ENCODE results near the gene MFSD6.
"Not testable (repeated sequence)": the region's sequence is repeated elsewhere in the genome, so short reads cannot be mapped to it uniquely, and the experiment has no call there.

MFSD6 gene

GRCh38 chr2:190406805-190407204 is 1.4 kb upstream of the MFSD6 start:
- no peak for DNase-seq

- DNase-seq, result no peak
These were observed 901 bp upstream of the MFSD6 start for GRCh38 chr2:190407246-190407661.

- no peak for DNase-seq
These were observed 550 bp downstream of the MFSD6 start for GRCh38 chr2:190408538-190409271.

- DNase-seq, result no peak
These were observed 1.5 kb downstream of the MFSD6 start for GRCh38 chr2:190409616-190410015.

- DNase-seq, result no peak
These were observed 2.0 kb downstream of the MFSD6 start for GRCh38 chr2:190410166-190410565.

- DNase-seq, result no peak
These were observed 4.8 kb downstream of the MFSD6 start for GRCh38 chr2:190412966-190413365.

- DNase-seq, result no peak
These were observed 5.3 kb downstream of the MFSD6 start for GRCh38 chr2:190413421-190413820.

GRCh38 chr2:190415251-190415650 is 7.1 kb downstream of the MFSD6 start:
- no peak for DNase-seq

GRCh38 chr2:190415794-190416775 is 7.9 kb downstream of the MFSD6 start:
- DNase-seq, result no peak

GRCh38 chr2:190417045-190417842 is 9.1 kb downstream of the MFSD6 start:
- DNase-seq, result no peak

GRCh38 chr2:190418727-190419126 is 10.6 kb downstream of the MFSD6 start:
- DNase-seq, result no peak

GRCh38 chr2:190420801-190421200 is 12.6 kb downstream of the MFSD6 start:
- no peak for DNase-seq

- no peak for DNase-seq
These were observed 17.2 kb downstream of the MFSD6 start for GRCh38 chr2:190425221-190425866.

GRCh38 chr2:190425883-190426658 is 17.9 kb downstream of the MFSD6 start:
- DNase-seq, result no peak

- DNase-seq, result not testable (repeated sequence)
These were observed 22.7 kb downstream of the MFSD6 start for GRCh38 chr2:190430866-190431265.

GRCh38 chr2:190431907-190432306 is 23.8 kb downstream of the MFSD6 start:
- no peak for DNase-seq

- DNase-seq, result no peak
These were observed 24.5 kb downstream of the MFSD6 start for GRCh38 chr2:190432567-190433231.

GRCh38 chr2:190435031-190435670 is 27.0 kb downstream of the MFSD6 start:
- DNase-seq, result no peak

GRCh38 chr2:190436557-190436956 is 28.4 kb downstream of the MFSD6 start:
- DNase-seq, result no peak

GRCh38 chr2:190440113-190440512 is 32.0 kb downstream of the MFSD6 start:
- DNase-seq, result no peak

GRCh38 chr2:190441564-190441963 is 33.4 kb downstream of the MFSD6 start:
- DNase-seq, result no peak
